T-cell (primary cell): ENCODE measurements around the gene REXO2. TPM values are rescaled to one million over a fixed set of nuclear protein-coding genes. Genes with fewer than 3 reads are reported as not detected.

ENCODE experiments used
- ATAC-seq, 4 experiments: fragments of 200-7000 bp in 3 of 4; fragments of 150-1000 bp in 1 of 4; cut with Tn5 transposase; replicated peaks in 1 of 4; 1 replicate in 3 of 4; 2 replicates in 1 of 4; pipeline ENCODE4 v1.10.0; 2021; ENCODE audit warnings: moderate library complexity in 3 of 4, mild to moderate bottlenecking in 2 of 4, moderate number of reproducible peaks in 1 of 4
- CTCF ChIA-PET, 2 donors: fragments of 300-600 bp; sonication (Branson Sonifier 250); formaldehyde crosslinking; loops; one replicate each; lab custom pipeline; 2022; ENCODE audit warnings: antibody characterized with exemption in 2 of 2; lab: Charles Lee
- POLR2A ChIA-PET, 2 donors: fragments of 300-600 bp; sonication (Branson Sonifier 250); formaldehyde crosslinking; loops; one replicate each; lab custom pipeline; 2022; ENCODE audit warnings: antibody characterized with exemption in 2 of 2; lab: Charles Lee
- DNase-seq, 35 experiments: peaks; one replicate each; pipeline versions ENCODE4 v3.0.0 to v3.0.0-alpha.2; 2013 to 2023
- H3K27ac ChIP-seq: one replicate; pipeline ENCODE4 v1.5.1; 2013; ENCODE audit warnings: low read length
- H3K27me3 ChIP-seq, 2 experiments: replicated peaks in 1 of 2; 1 replicate in 1 of 2; 2 replicates in 1 of 2; pipeline versions ENCODE4 v1.6.1 to v1.7.0; 2013; ENCODE audit warnings: low read length in 1 of 2, mixed read lengths in 1 of 2; ENCODE audit not compliant: control insufficient read depth in 2 of 2, insufficient read depth in 2 of 2; ENCODE audit errors: extremely low read depth in 1 of 2
- H3K36me3 ChIP-seq, 2 donors: 1 replicate in 1 of 2; 2 replicates in 1 of 2; pipeline versions ENCODE4 v1.6.1 to v1.7.0; 2013; ENCODE audit warnings: low read length in 1 of 2; ENCODE audit not compliant: control insufficient read depth in 2 of 2, insufficient read depth in 1 of 2; ENCODE audit errors: extremely low read depth in 1 of 2
- H3K4me1 ChIP-seq, 2 experiments: 1 replicate in 1 of 2; 2 replicates in 1 of 2; pipeline versions ENCODE4 v1.6.1 to v1.7.0; 2013; ENCODE audit warnings: low read length in 2 of 2, mixed read lengths in 1 of 2; ENCODE audit not compliant: insufficient read depth in 2 of 2, control insufficient read depth in 1 of 2; ENCODE audit errors: extremely low read depth in 1 of 2
- H3K4me3 ChIP-seq, 2 donors: 1 replicate in 1 of 2; 2 replicates in 1 of 2; pipeline versions ENCODE4 v1.5.1 to v1.7.0; 2013; ENCODE audit warnings: mild to moderate bottlenecking in 2 of 2, low read length in 1 of 2, moderate library complexity in 1 of 2; ENCODE audit not compliant: control insufficient read depth in 1 of 2; ENCODE audit errors: extremely low read depth in 1 of 2
- H3K9me3 ChIP-seq: 2 replicates; pipeline ENCODE4 v1.7.0; 2013
- H3K27ac Mint-ChIP-seq, 2 donors: one replicate each; pipeline ENCODE4 v1.8.0; 2020 to 2021; ENCODE audit warnings: mild to moderate bottlenecking in 2 of 2, mixed read lengths in 2 of 2
- H3K27me3 Mint-ChIP-seq, 2 donors: one replicate each; pipeline ENCODE4 v1.8.0; 2021 to 2022; ENCODE audit warnings: mixed read lengths in 2 of 2
- H3K36me3 Mint-ChIP-seq: one replicate; pipeline ENCODE4 v1.8.0; 2021; ENCODE audit warnings: mixed read lengths
- H3K4me1 Mint-ChIP-seq, 3 donors: one replicate each; pipeline ENCODE4 v1.8.0; 2020 to 2022; ENCODE audit warnings: mixed read lengths in 3 of 3, mild to moderate bottlenecking in 1 of 3
- H3K4me3 Mint-ChIP-seq, 3 donors: one replicate each; pipeline ENCODE4 v1.8.0; 2020 to 2022; ENCODE audit warnings: mild to moderate bottlenecking in 3 of 3, mixed read lengths in 3 of 3, moderate library complexity in 3 of 3
- H3K9me3 Mint-ChIP-seq, 3 donors: one replicate each; pipeline ENCODE4 v1.8.0; 2020 to 2022; ENCODE audit warnings: mixed read lengths in 3 of 3
- WGBS: methylation state at CpG from one replicate; pipeline ENCODE4 v1.1.5; 2013; ENCODE audit warnings: missing lambda C conversion rate; ENCODE audit not compliant: insufficient coverage; 5-methylcytosine and 5-hydroxymethylcytosine counted together
- total RNA-seq, 35 experiments: library from RNA in 6 of 35; stranded (reverse) in 6 of 35; fragments of 120-200 nt in 1 of 35; gene quantifications; one replicate each; pipeline versions ENCODE4 v1.2.1 to v1.2.4 and lab custom pipeline; 2013 to 2026

Gene REXO2
- total RNA-seq, 5 donors from 2014 or later (not counting 1 experiment from before 2014, with no cell fraction given): 30.1 to 73.9 (median 63.6) TPM

- no peaks in the 10 kb centered on the region for H3K27me3 ChIP-seq
- no peaks in the 10 kb centered on the region for H3K9me3 Mint-ChIP-seq
- no peak overlapping the region for H3K4me3 Mint-ChIP-seq
- ATAC-seq: no peak
- ChIA-PET CTCF (no interaction called here), POLR2A (no interaction called here)
- no peak overlapping the region for H3K4me3 ChIP-seq
- no peak for DNase-seq
- H3K4me1 Mint-ChIP-seq: no peaks in the 10 kb centered on the region
- H3K9me3 ChIP-seq: no peaks in the 10 kb centered on the region
- no peak overlapping the region for H3K27ac Mint-ChIP-seq
- no peaks in the 10 kb centered on the region for H3K36me3 ChIP-seq
- peaks cover 7% of the 10 kb centered on the region for H3K36me3 Mint-ChIP-seq
- H3K27me3 Mint-ChIP-seq: peaks cover 0 to 16% of the 10 kb centered on the region in 2 donors
- no peak overlapping the region for H3K27ac ChIP-seq
- H3K4me1 ChIP-seq: no peaks in the 10 kb centered on the region
- 80% methylated on average over 1 of the region's 2 CpGs for WGBS
Measured at GRCh38 chr11:114472661-114473060, 33.4 kb downstream of the REXO2 start.

GRCh38 chr11:114478001-114478410 is 38.7 kb downstream of the REXO2 start:
- peaks cover 0 to 16% of the 10 kb centered on the region in 2 donors for H3K27me3 Mint-ChIP-seq
- ChIA-PET POLR2A (no interaction called here), CTCF (no interaction called here)
- H3K27ac Mint-ChIP-seq: no peak overlapping the region
- H3K27ac ChIP-seq: no peak overlapping the region
- no peaks in the 10 kb centered on the region for H3K9me3 ChIP-seq
- no peak overlapping the region for H3K4me3 ChIP-seq
- peaks cover 3% of the 10 kb centered on the region for H3K36me3 Mint-ChIP-seq
- no peaks in the 10 kb centered on the region for H3K4me1 Mint-ChIP-seq
- WGBS: no CpG with 5 or more reads among the region's 2 CpGs
- H3K9me3 Mint-ChIP-seq: no peaks in the 10 kb centered on the region
- ATAC-seq: no peak
- no peaks in the 10 kb centered on the region for H3K4me1 ChIP-seq
- DNase-seq: no peak
- H3K36me3 ChIP-seq: no peaks in the 10 kb centered on the region
- H3K4me3 Mint-ChIP-seq: no peak overlapping the region
- no peaks in the 10 kb centered on the region for H3K27me3 ChIP-seq

GRCh38 chr11:114478768-114479167 is 39.5 kb downstream of the REXO2 start:
- no peaks in the 10 kb centered on the region for H3K4me1 ChIP-seq
- ATAC-seq (no peak), DNase-seq (no peak)
- ChIA-PET CTCF (no interaction called here), POLR2A (no interaction called here)
- WGBS: 91% methylated on average over 3 of the region's 4 CpGs
- no peaks in the 10 kb centered on the region for H3K36me3 ChIP-seq
- no peaks in the 10 kb centered on the region for H3K27me3 ChIP-seq
- no peak overlapping the region for H3K27ac Mint-ChIP-seq
- H3K9me3 Mint-ChIP-seq: no peaks in the 10 kb centered on the region
- no peaks in the 10 kb centered on the region for H3K9me3 ChIP-seq
- H3K27me3 Mint-ChIP-seq: peaks cover 0 to 14% of the 10 kb centered on the region in 2 donors
- no peak overlapping the region for H3K4me3 Mint-ChIP-seq
- no peak overlapping the region for H3K4me3 ChIP-seq
- no peak overlapping the region for H3K27ac ChIP-seq
- no peaks in the 10 kb centered on the region for H3K4me1 Mint-ChIP-seq
- peaks cover 3% of the 10 kb centered on the region for H3K36me3 Mint-ChIP-seq

GRCh38 chr11:114479331-114479730 is 40.1 kb downstream of the REXO2 start:
- H3K9me3 Mint-ChIP-seq: no peaks in the 10 kb centered on the region
- ATAC-seq (no peak), DNase-seq (no peak)
- 79% methylated on average over 1 of the region's 1 CpG for WGBS
- POLR2A ChIA-PET: no interaction called here
- H3K9me3 ChIP-seq: no peaks in the 10 kb centered on the region
- no peaks in the 10 kb centered on the region for H3K27me3 ChIP-seq
- H3K4me3 ChIP-seq: no peak overlapping the region
- H3K27me3 Mint-ChIP-seq: peaks cover 0 to 10% of the 10 kb centered on the region in 2 donors
- no peaks in the 10 kb centered on the region for H3K4me1 ChIP-seq
- H3K4me1 Mint-ChIP-seq: no peaks in the 10 kb centered on the region
- H3K36me3 ChIP-seq: no peaks in the 10 kb centered on the region
- H3K36me3 Mint-ChIP-seq: peaks cover 3% of the 10 kb centered on the region
- no peak overlapping the region for H3K27ac Mint-ChIP-seq
- H3K4me3 Mint-ChIP-seq: no peak overlapping the region
- CTCF ChIA-PET: no interaction called here
- H3K27ac ChIP-seq: no peak overlapping the region

GRCh38 chr11:114482114-114482513 is 42.8 kb downstream of the REXO2 start:
- H3K27me3 ChIP-seq: no peaks in the 10 kb centered on the region
- no peak for DNase-seq
- no CpG with 5 or more reads among the region's 1 CpG for WGBS
- ChIA-PET POLR2A (no interaction called here), CTCF (no interaction called here)
- H3K4me3 ChIP-seq: no peak overlapping the region
- no peak overlapping the region for H3K27ac ChIP-seq
- H3K4me1 Mint-ChIP-seq: no peaks in the 10 kb centered on the region
- no peak for ATAC-seq
- H3K36me3 ChIP-seq: no peaks in the 10 kb centered on the region
- H3K27ac Mint-ChIP-seq: no peak overlapping the region
- H3K9me3 Mint-ChIP-seq: no peaks in the 10 kb centered on the region
- no peak overlapping the region for H3K4me3 Mint-ChIP-seq
- H3K4me1 ChIP-seq: no peaks in the 10 kb centered on the region
- no peaks in the 10 kb centered on the region for H3K9me3 ChIP-seq
- H3K36me3 Mint-ChIP-seq: no peaks in the 10 kb centered on the region
- peaks cover 3 to 4% of the 10 kb centered on the region in 2 donors for H3K27me3 Mint-ChIP-seq

- Histone ChIP-seq H3K4me1 (no peaks in the 10 kb centered on the region), H3K36me3 (no peaks in the 10 kb centered on the region), H3K27ac (no peak overlapping the region), H3K9me3 (no peaks in the 10 kb centered on the region), H3K27me3 (no peaks in the 10 kb centered on the region), H3K4me3 (no peak overlapping the region)
- Mint-ChIP-seq H3K4me1 (no peaks in the 10 kb centered on the region), H3K27ac (no peak overlapping the region), H3K9me3 (peaks cover 0 to 4% (median 0%) of the 10 kb centered on the region in 3 donors), H3K4me3 (no peak overlapping the region), H3K36me3 (peaks cover 9% of the 10 kb centered on the region), H3K27me3 (peaks cover 3 to 4% of the 10 kb centered on the region in 2 donors)
- 83% methylated on average over 1 of the region's 2 CpGs for WGBS
- CTCF ChIA-PET: no interaction called here
- DNase-seq (no peak), ATAC-seq (no peak)
- POLR2A ChIA-PET: no interaction called here
Measured at GRCh38 chr11:114483929-114484328, 44.7 kb downstream of the REXO2 start.

GRCh38 chr11:114496915-114497314 is 57.6 kb downstream of the REXO2 start:
- H3K9me3 Mint-ChIP-seq: peaks cover 0 to 3% (median 2%) of the 10 kb centered on the region in 3 donors
- Histone ChIP-seq H3K27ac (no peak overlapping the region), H3K4me3 (no peak overlapping the region), H3K4me1 (no peaks in the 10 kb centered on the region), H3K9me3 (no peaks in the 10 kb centered on the region), H3K36me3 (no peaks in the 10 kb centered on the region), H3K27me3 (no peaks in the 10 kb centered on the region)
- no peaks in the 10 kb centered on the region for H3K36me3 Mint-ChIP-seq
- H3K4me1 Mint-ChIP-seq: no peaks in the 10 kb centered on the region
- ChIA-PET POLR2A (no interaction called here), CTCF (interaction anchor here in 1 of 2 donors (0.6 kb wide), 1 partner anchor 1901 kb away, joined by 3 read pairs; no protein-coding TSS in a partner anchor)
- peaks cover 2 to 4% of the 10 kb centered on the region in 2 donors for H3K27me3 Mint-ChIP-seq
- no peak overlapping the region for H3K27ac Mint-ChIP-seq
- ATAC-seq: no peak
- DNase-seq: no peak
- no peak overlapping the region for H3K4me3 Mint-ChIP-seq
- WGBS: no CpG with 5 or more reads among the region's 3 CpGs
